Measurements from ENCODE around the gene CSF3.

The CSF3 gene

DNA sequence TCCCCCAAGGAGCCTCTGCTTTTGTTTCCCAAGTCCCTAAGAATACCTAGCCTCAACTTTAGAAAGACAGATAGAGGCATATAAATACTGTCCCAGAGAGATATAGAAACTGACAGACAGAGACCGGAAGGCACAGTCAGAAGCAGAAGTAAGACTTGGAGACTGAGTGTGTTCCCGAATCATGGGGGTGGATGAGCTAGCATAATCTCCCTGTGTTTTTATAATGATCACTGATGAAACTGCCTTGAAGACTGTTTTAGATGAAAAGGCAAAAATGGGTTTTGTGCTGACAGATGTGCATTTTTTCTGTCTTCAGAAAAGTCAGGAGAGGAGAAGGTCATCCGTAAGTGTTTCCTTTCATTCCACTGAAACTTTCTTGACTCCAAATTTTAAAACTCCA lies 43.0 kb upstream of the CSF3 start:
- no peak overlapping the region for H3K4me3 ChIP-seq (replicated peaks; ENCODE audit: low read depth, low read length)
- TF ChIP-seq, protein P1, sequence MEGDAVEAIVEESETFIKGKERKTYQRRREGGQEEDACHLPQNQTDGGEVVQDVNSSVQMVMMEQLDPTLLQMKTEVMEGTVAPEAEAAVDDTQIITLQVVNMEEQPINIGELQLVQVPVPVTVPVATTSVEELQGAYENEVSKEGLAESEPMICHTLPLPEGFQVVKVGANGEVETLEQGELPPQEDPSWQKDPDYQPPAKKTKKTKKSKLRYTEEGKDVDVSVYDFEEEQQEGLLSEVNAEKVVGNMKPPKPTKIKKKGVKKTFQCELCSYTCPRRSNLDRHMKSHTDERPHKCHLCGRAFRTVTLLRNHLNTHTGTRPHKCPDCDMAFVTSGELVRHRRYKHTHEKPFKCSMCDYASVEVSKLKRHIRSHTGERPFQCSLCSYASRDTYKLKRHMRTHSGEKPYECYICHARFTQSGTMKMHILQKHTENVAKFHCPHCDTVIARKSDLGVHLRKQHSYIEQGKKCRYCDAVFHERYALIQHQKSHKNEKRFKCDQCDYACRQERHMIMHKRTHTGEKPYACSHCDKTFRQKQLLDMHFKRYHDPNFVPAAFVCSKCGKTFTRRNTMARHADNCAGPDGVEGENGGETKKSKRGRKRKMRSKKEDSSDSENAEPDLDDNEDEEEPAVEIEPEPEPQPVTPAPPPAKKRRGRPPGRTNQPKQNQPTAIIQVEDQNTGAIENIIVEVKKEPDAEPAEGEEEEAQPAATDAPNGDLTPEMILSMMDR (IDR thresholded peaks at IDR 0.05; ENCODE audit: low read depth, low read length, missing control alignments) = no peak
- no peak for DNase-seq (ENCODE audit: extremely low read depth, low read depth)

DNA sequence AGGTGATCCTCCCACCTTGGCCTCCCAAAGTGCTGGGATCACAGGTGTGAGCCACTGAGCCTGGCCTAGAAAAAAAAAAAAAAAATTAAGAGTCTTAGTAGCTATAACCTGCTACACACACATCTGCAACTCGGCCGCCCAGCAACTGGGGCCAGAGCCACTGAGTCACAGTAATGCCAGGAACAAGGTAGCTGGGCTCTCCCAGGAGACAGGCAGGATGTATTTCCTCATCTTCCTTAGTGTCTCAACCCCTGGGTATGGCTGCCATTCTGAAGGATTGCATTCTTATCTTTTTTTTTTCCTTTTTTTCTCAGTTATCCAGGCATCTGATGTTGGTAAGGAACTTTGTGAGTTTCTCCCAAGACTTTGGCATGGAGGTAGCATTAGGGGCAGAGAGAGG lies 41.7 kb upstream of the CSF3 start:
- TF ChIP-seq, protein P1 (IDR thresholded peaks at IDR 0.05; ENCODE audit: low read depth, low read length, missing control alignments) = no peak
- no peak for DNase-seq (ENCODE audit: extremely low read depth, low read depth)
- no peak overlapping the region for H3K4me3 ChIP-seq (replicated peaks; ENCODE audit: low read depth, low read length)

DNA sequence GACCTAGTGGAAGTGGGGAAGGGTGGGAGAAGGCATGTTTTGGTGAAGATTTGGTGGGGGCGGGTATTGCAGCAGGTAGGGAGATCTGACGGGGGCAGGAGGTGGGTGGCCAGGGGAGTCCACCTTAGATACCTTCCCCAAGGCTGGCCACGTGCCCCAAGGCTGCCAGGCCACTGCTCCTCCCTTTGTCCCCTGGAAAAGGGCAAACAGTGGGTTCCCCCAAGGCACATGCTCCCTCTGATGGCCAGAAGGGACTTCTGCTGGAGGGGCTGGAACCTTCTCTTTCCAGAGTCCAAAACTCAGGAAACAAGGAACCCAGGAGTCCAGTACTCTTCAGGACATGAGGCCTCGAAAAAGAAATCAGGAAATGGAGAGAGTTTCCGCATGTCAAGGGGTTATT lies 40.8 kb upstream of the CSF3 start:
- no peak for DNase-seq (ENCODE audit: extremely low read depth, low read depth)
- TF ChIP-seq, protein P1 (IDR thresholded peaks at IDR 0.05; ENCODE audit: low read depth, low read length, missing control alignments) = no peak
- no peak overlapping the region for H3K4me3 ChIP-seq (replicated peaks; ENCODE audit: low read depth, low read length)

DNA sequence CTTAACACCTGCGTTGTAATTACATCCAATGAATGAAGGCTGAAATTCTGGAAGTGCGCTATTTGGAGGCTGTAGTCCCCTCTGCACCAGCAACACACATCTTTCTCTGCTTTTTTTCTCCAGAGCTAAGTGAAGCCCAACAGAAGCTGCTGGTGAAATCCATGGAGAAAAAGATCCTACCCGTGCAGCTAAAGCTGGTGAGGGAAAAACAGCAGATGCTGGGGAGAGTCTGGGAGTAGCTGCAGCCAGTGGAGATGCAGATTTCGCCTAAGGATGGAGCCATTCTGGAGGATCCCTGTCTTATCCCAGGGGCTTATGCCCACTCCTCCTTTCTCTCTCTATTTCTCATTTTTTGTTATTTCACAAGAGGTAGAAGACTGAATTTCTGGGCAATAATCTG lies 39.4 kb upstream of the CSF3 start:
- DNase-seq (ENCODE audit: extremely low read depth, low read depth) = no peak
- TF ChIP-seq, protein P1 (IDR thresholded peaks at IDR 0.05; ENCODE audit: low read depth, low read length, missing control alignments) = no peak
- no peak overlapping the region for H3K4me3 ChIP-seq (replicated peaks; ENCODE audit: low read depth, low read length)

GRCh38 chr17:39979016-39979670 lies 36.1 kb upstream of the CSF3 start:
- DNase-seq (ENCODE audit: extremely low read depth, low read depth) = no peak
- TF ChIP-seq, protein P1 (IDR thresholded peaks at IDR 0.05; ENCODE audit: low read depth, low read length, missing control alignments) = no peak
- H3K4me3 ChIP-seq (replicated peaks; ENCODE audit: low read depth, low read length) = no peak overlapping the region

GRCh38 chr17:39979893-39980350 lies 35.3 kb upstream of the CSF3 start:
- no peak for DNase-seq (ENCODE audit: extremely low read depth, low read depth)
- TF ChIP-seq, protein P1 (IDR thresholded peaks at IDR 0.05; ENCODE audit: low read depth, low read length, missing control alignments) = peak; percentile 23
- peak overlapping the region; percentile 74 for H3K4me3 ChIP-seq (replicated peaks; ENCODE audit: low read depth, low read length)

Measured in HFF-Myc (cell line).